ENCODE measurements around the gene SPATA45. TPM values are rescaled to one million over a fixed set of nuclear protein-coding genes. Genes with fewer than 3 reads are reported as not detected.

SPATA45 gene
- total and polyA plus RNA-seq, 2 of the 13 experiments (the other 11 are each of a cell fraction or from before 2014, with no cell fraction given) = 0.17 to 0.64 TPM

- no peak for TF ChIP-seq HDAC6 (IDR thresholded peaks at IDR 0.05; ENCODE audit: low read depth, low read length)
- TF ChIP-seq ZNF281 (CRISPR knock-in tag; IDR thresholded peaks at IDR 0.05; ENCODE audit: borderline replicate concordance) = no peak
- no peak for TF ChIP-seq LRRFIP1 (CRISPR knock-in tag; conservative IDR thresholded peaks at IDR 0.05)
- no peak for TF ChIP-seq ZNF562 (CRISPR knock-in tag; IDR thresholded peaks at IDR 0.05; ENCODE audit: borderline replicate concordance)
- no peak for TF ChIP-seq KDM4B (CRISPR knock-in tag; IDR thresholded peaks at IDR 0.05)
- TF ChIP-seq ZNF30 (CRISPR knock-in tag; IDR thresholded peaks at IDR 0.05) = no peak
- TF ChIP-seq ZBTB4 (CRISPR knock-in tag; IDR thresholded peaks at IDR 0.05; ENCODE audit: borderline replicate concordance) = no peak; the same call in 1 of the 2 replicates
- TF ChIP-seq THAP11 (CRISPR knock-in tag; IDR thresholded peaks at IDR 0.05) = peak; percentile 57
- peak; percentile 92; the same call in 1 of the 2 replicates for TF ChIP-seq ARID4A (CRISPR knock-in tag; IDR thresholded peaks at IDR 0.05; ENCODE audit: borderline replicate concordance)
- TF ChIP-seq MXD1 (CRISPR knock-in tag; IDR thresholded peaks at IDR 0.05) = no peak; the same call in 1 of the 2 replicates
Observed at GRCh38 chr1:212857992-212858460, 10.6 kb upstream of the SPATA45 start, which contains the start of gene FLVCR1 (continued).

All from HepG2 (cell line).